B cell (primary cell): Measurements from ENCODE around the gene TRAPPC11. TPM values are rescaled to one million over a fixed set of nuclear protein-coding genes. Genes with fewer than 3 reads are reported as not detected.

Source experiments
- ATAC-seq: fragments of 200-7000 bp; cut with Tn5 transposase; one replicate; pipeline ENCODE4 v1.10.0; 2021; ENCODE audit warnings: low read depth, mild to moderate bottlenecking, moderate number of reproducible peaks, moderate library complexity
- CTCF ChIA-PET: fragments of 350-600 bp; sonication (Branson Sonifier 250); formaldehyde crosslinking; loops from one replicate; lab custom pipeline; 2021; ENCODE audit warnings: antibody characterized with exemption, inconsistent platforms; lab: Charles Lee
- POLR2A ChIA-PET: fragments of 350-600 bp; sonication (Branson Sonifier 250); formaldehyde crosslinking; loops from one replicate; lab custom pipeline; 2021; ENCODE audit warnings: antibody characterized with exemption; lab: Charles Lee
- DNase-seq: peaks from one replicate; pipeline ENCODE4 v3.0.0; 2013
- H2AFZ ChIP-seq: 2 replicates; pipeline ENCODE4 v1.6.1; 2012; ENCODE audit warnings: mild to moderate bottlenecking, low read depth, low read length; ENCODE audit not compliant: insufficient read depth, poor library complexity, severe bottlenecking
- H3K27ac ChIP-seq, 2 donors: 1 replicate in 1 of 2; 2 replicates in 1 of 2; pipeline ENCODE4 v1.5.1; 2012 to 2013; ENCODE audit warnings: low read length in 2 of 2, mild to moderate bottlenecking in 2 of 2, moderate library complexity in 1 of 2
- H3K27me3 ChIP-seq, 4 experiments: fragments of 200-600 bp in 1 of 4; sonication (generic) in 1 of 4; replicated peaks in 1 of 4; 1 replicate in 2 of 4; 2 replicates in 2 of 4; pipeline versions ENCODE4 v1.6.1 to v1.7.0; 2013 to 2016; ENCODE audit warnings: low read length in 3 of 4, mild to moderate bottlenecking in 2 of 4, mixed read lengths in 1 of 4, moderate library complexity in 1 of 4; ENCODE audit not compliant: insufficient read depth in 4 of 4, control insufficient read depth in 3 of 4; ENCODE audit errors: control extremely low read depth in 1 of 4
- H3K36me3 ChIP-seq, 2 experiments: replicated peaks in 1 of 2; 1 replicate in 1 of 2; 2 replicates in 1 of 2; pipeline versions ENCODE4 v1.6.1 to v1.7.1; 2013; ENCODE audit warnings: low read length in 1 of 2; ENCODE audit not compliant: insufficient read depth in 2 of 2, control insufficient read depth in 1 of 2; ENCODE audit errors: control extremely low read depth in 1 of 2, extremely low read depth in 1 of 2
- H3K4me1 ChIP-seq, 2 donors: fragments of 200-600 bp in 1 of 2; sonication (generic) in 1 of 2; 1 replicate in 1 of 2; 2 replicates in 1 of 2; pipeline versions ENCODE4 v1.5.1 to v1.6.1; 2013 to 2017; ENCODE audit warnings: low read length in 2 of 2; ENCODE audit not compliant: control insufficient read depth in 2 of 2, insufficient read depth in 2 of 2
- H3K4me2 ChIP-seq: replicated peaks from 2 replicates; pipeline ENCODE3; 2012; ENCODE audit warnings: mild to moderate bottlenecking, low read depth, low read length; ENCODE audit not compliant: poor library complexity, severe bottlenecking
- H3K4me3 ChIP-seq, 5 experiments: fragments of 200-600 bp in 1 of 5; sonication (generic) in 1 of 5; 1 replicate in 3 of 5; 2 replicates in 2 of 5; pipeline versions ENCODE4 v1.5.1 to v1.7.0; 2011 to 2016; ENCODE audit warnings: low read length in 4 of 5, mild to moderate bottlenecking in 4 of 5, low read depth in 2 of 5, control low read depth in 1 of 5, moderate library complexity in 1 of 5; ENCODE audit not compliant: insufficient read depth in 1 of 5; ENCODE audit errors: control extremely low read depth in 1 of 5, extremely low read depth in 1 of 5
- H3K79me2 ChIP-seq: fragments of 200-600 bp; sonication (generic); one replicate; pipeline ENCODE4 v1.6.0; 2016; ENCODE audit warnings: low read length; ENCODE audit not compliant: control insufficient read depth, insufficient read depth
- H3K9ac ChIP-seq: fragments of 200-600 bp; sonication (generic); 2 replicates; pipeline ENCODE4 v1.6.1; 2017; ENCODE audit warnings: mild to moderate bottlenecking, low read length, moderate library complexity
- H3K9me3 ChIP-seq, 3 donors: one replicate each; pipeline versions ENCODE4 v1.6.1 to v1.7.1; 2013; ENCODE audit warnings: low read length in 2 of 3; ENCODE audit not compliant: control insufficient read depth in 2 of 3, insufficient read depth in 1 of 3; ENCODE audit errors: control extremely low read depth in 1 of 3
- H4K20me1 ChIP-seq: 2 replicates; pipeline ENCODE4 v1.6.0; 2012; ENCODE audit warnings: mild to moderate bottlenecking, low read length; ENCODE audit not compliant: insufficient read depth, control insufficient read depth, poor library complexity, severe bottlenecking
- H3K27ac Mint-ChIP-seq: one replicate; pipeline ENCODE4 v1.8.0; 2021; ENCODE audit warnings: mixed read lengths
- H3K27me3 Mint-ChIP-seq: one replicate; pipeline ENCODE4 v1.8.0; 2021; ENCODE audit warnings: mixed read lengths
- H3K4me1 Mint-ChIP-seq: one replicate; pipeline ENCODE4 v1.8.0; 2021; ENCODE audit warnings: mixed read lengths
- H3K4me3 Mint-ChIP-seq: one replicate; pipeline ENCODE4 v1.8.0; 2021; ENCODE audit warnings: mixed read lengths
- H3K9me3 Mint-ChIP-seq: one replicate; pipeline ENCODE4 v1.8.0; 2022; ENCODE audit warnings: mixed read lengths; ENCODE audit not compliant: insufficient read depth
- EZH2 ChIP-seq: IDR thresholded peaks from 2 replicates; pipeline ENCODE4 v1.6.1; 2012; ENCODE audit warnings: borderline replicate concordance, low read depth, mild to moderate bottlenecking, moderate library complexity, low read length; ENCODE audit not compliant: insufficient read depth, poor library complexity, severe bottlenecking
- WGBS: methylation state at CpG from one replicate; pipeline ENCODE4 v1.1.5; 2013; ENCODE audit warnings: missing lambda C conversion rate; ENCODE audit not compliant: insufficient coverage; 5-methylcytosine and 5-hydroxymethylcytosine counted together
- intact Hi-C: fragments of 100-400 bp; cut with micrococcal nuclease; formaldehyde crosslinking; loops from one replicate; pipeline ENCODE4 v1.10.0; 2022
- polyA plus RNA-seq: library from polyadenylated mRNA; depleted of rRNA; stranded (reverse); fragments of >200 nt; gene quantifications from 2 replicates; pipeline ENCODE4 v1.2.3, GENCODE V29; 2012
- total RNA-seq, 2 donors: library from RNA; stranded (reverse); fragments of 120-200 nt in 1 of 2; gene quantifications; 1 replicate in 1 of 2; 2 replicates in 1 of 2; pipeline versions ENCODE4 v1.2.3 to v1.2.4, GENCODE V29; 2013 to 2022
- TF ChIP-seq, protein P1 (sequence below): fragments of 200-600 bp; IDR thresholded peaks from one replicate; pipeline ENCODE4 v1.8.0; 2022; ENCODE audit warnings: antibody characterized with exemption, mild to moderate bottlenecking

Gene TRAPPC11
- total and polyA plus RNA-seq, 2 donors (not counting 1 experiment from before 2014, with no cell fraction given) = 23.5 to 53.8 TPM

GRCh38 chr4:183681119-183681518, 22.0 kb downstream of the TRAPPC11 start:
- H3K9me3 ChIP-seq = no peaks in the 10 kb centered on the region
- CTCF ChIA-PET = no interaction called here
- Mint-ChIP-seq H3K9me3 (no peaks in the 10 kb centered on the region), H3K4me1 (no peaks in the 10 kb centered on the region), H3K27ac (no peak overlapping the region), H3K27me3 (no peaks in the 10 kb centered on the region), H3K4me3 (no peak overlapping the region)
- no peak for ATAC-seq
- POLR2A ChIA-PET = no interaction called here
- H3K4me3 ChIP-seq = no peak overlapping the region
- no peak overlapping the region for H2AFZ ChIP-seq
- H3K4me2 ChIP-seq = no peak overlapping the region
- H3K79me2 ChIP-seq = no peaks in the 10 kb centered on the region
- intact Hi-C loops = no loop called here
- TF ChIP-seq EZH2 = no peak
- TF ChIP-seq, protein P1, sequence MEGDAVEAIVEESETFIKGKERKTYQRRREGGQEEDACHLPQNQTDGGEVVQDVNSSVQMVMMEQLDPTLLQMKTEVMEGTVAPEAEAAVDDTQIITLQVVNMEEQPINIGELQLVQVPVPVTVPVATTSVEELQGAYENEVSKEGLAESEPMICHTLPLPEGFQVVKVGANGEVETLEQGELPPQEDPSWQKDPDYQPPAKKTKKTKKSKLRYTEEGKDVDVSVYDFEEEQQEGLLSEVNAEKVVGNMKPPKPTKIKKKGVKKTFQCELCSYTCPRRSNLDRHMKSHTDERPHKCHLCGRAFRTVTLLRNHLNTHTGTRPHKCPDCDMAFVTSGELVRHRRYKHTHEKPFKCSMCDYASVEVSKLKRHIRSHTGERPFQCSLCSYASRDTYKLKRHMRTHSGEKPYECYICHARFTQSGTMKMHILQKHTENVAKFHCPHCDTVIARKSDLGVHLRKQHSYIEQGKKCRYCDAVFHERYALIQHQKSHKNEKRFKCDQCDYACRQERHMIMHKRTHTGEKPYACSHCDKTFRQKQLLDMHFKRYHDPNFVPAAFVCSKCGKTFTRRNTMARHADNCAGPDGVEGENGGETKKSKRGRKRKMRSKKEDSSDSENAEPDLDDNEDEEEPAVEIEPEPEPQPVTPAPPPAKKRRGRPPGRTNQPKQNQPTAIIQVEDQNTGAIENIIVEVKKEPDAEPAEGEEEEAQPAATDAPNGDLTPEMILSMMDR = no peak
- H4K20me1 ChIP-seq = no peaks in the 10 kb centered on the region
- H3K36me3 ChIP-seq = peaks cover 21 to 46% of the 10 kb centered on the region in 2 experiments
- H3K4me1 ChIP-seq = no peaks in the 10 kb centered on the region
- no peak for DNase-seq
- H3K27ac ChIP-seq = no peak overlapping the region
- no peaks in the 10 kb centered on the region for H3K27me3 ChIP-seq
- no CpG with 5 or more reads among the region's 4 CpGs for WGBS
- no peak overlapping the region for H3K9ac ChIP-seq

DNA sequence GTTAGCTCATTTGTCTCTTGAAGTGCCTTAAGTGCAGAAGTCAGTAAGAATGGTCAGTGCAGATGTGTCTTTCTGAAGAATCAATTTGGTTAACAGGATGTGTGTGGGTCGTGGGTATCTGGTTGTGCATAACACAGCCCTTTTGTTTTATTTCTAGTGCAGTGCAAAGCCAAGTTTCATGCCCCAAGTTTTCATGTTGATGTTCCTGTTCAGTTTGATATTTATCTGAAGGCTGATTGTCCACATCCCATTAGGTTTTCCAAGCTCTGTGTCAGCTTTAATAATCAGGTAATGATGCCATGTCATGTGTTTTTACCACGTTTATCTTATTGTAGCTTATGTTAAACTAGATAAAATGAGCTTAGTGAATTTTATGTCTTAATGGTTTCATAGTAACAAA, 27.4 kb downstream of the TRAPPC11 start:
- Histone ChIP-seq H3K9me3 (no peaks in the 10 kb centered on the region), H3K9ac (no peak overlapping the region), H3K27me3 (no peaks in the 10 kb centered on the region), H3K4me3 (no peak overlapping the region), H3K36me3 (peaks cover 14 to 66% of the 10 kb centered on the region in 2 experiments), H3K79me2 (no peaks in the 10 kb centered on the region), H3K4me1 (no peaks in the 10 kb centered on the region), H3K27ac (no peak overlapping the region), H2AFZ (no peak overlapping the region), H3K4me2 (no peak overlapping the region), H4K20me1 (no peaks in the 10 kb centered on the region)
- no peak for ATAC-seq
- 67% methylated on average over 1 of the region's 2 CpGs for WGBS
- no peak overlapping the region for H3K27ac Mint-ChIP-seq
- H3K27me3 Mint-ChIP-seq = no peaks in the 10 kb centered on the region
- H3K4me3 Mint-ChIP-seq = no peak overlapping the region
- intact Hi-C loops = no loop called here
- TF ChIP-seq, protein P1 = no peak
- TF ChIP-seq EZH2 = no peak
- DNase-seq = no peak
- POLR2A ChIA-PET = no interaction called here
- H3K9me3 Mint-ChIP-seq = no peaks in the 10 kb centered on the region
- no peaks in the 10 kb centered on the region for H3K4me1 Mint-ChIP-seq
- CTCF ChIA-PET = interaction anchor here (1.3 to 1.5 kb wide), 2 partner anchors 10 to 34 kb away, joined by 3 to 4 read pairs; no protein-coding TSS in a partner anchor
